NCI-H69 (cell line): ENCODE data around the gene SMARCC1.
"Not testable (repeated sequence)": the region's sequence is repeated elsewhere in the genome, so short reads cannot be mapped to it uniquely, and the experiment has no call there.

ENCODE experiments used
- DNase-seq: peaks from one replicate; lab custom pipeline; 2025; lab: John Stamatoyannopoulos, UW

Gene SMARCC1

DNA sequence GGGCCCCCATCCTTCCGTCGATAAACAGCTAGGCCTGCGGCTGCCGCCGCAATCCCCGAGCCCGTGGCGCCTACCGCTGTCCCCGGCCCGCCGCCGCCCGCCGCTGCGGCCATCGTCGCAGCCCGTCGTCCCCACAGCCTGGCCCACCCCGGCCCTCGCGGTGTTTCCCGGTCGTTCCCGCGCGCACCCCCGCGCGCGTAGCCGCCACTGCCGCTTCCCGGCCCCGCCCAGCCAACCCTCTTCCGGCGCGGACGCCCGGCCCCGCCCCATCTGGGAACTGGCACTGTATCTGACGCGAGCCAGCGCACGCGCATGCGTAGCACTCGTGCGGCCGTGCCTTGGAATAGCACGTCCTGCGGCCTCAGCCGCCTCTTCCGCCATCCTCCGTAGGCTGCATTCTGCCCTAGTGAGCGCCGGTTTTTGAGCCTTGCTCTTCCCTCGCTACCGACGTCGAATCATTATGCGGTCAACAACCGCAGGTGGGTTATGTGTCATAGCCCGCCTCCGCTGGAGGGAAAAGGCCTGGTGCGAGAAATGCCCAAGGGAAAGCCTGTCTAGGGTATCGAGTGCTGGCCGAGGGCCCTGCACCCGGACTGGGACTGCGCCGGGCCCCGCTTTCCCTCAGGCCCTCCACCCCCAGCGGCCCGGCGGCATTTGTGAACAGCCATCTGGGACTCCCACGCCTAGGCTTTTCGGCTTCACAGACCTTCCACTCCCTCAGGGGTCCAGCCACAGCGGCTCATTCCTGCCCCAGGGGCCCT is at the start of gene SMARCC1:
SMARCC1 (minus strand) TSS at position 209 of the 761 bp plus-strand sequence; CDS start at position 113, 96 bp downstream.
- DNase-seq, result peak; percentile 95

DNA sequence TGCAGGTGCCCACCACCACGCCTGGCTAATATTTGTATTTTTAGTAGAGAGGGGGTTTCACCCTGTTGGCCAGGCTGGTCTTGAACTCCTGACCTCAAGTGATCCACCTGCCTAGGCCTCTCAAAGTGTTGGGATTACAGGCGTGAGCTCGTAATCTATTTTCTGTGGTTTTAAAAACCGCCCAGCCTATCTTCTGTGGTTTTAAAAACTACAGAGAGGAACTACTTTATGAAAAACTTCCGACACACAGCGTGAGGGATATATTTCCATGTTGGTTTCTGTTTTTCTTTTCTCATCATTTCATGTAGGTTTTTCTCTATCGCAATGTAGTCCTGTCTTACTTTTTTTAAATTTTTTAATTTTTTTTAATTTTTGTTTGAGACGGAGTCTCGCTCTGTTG is 47.8 kb upstream of the SMARCC1 start:
- not testable (repeated sequence) for DNase-seq

DNA sequence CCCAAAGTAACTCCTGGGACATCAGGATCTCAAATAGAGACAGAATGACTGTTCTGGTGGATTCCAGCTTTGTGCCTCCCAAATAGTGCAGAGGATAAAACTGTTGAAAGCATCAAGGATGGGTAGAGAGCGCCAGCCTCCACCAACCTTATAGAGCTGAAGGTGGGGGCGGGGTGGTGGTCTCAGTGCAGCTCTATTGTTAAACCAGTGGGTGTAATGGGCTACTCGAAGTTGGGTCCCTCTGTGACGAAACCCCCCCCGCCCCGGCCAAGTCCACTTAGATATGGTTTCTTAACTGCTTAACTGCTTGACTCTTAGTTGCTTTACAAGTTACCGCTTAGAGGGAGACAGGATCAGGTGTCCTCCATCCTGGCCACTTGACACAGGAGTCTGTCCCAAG is 43.9 kb upstream of the SMARCC1 start:
- peak; percentile 10 for DNase-seq

DNA sequence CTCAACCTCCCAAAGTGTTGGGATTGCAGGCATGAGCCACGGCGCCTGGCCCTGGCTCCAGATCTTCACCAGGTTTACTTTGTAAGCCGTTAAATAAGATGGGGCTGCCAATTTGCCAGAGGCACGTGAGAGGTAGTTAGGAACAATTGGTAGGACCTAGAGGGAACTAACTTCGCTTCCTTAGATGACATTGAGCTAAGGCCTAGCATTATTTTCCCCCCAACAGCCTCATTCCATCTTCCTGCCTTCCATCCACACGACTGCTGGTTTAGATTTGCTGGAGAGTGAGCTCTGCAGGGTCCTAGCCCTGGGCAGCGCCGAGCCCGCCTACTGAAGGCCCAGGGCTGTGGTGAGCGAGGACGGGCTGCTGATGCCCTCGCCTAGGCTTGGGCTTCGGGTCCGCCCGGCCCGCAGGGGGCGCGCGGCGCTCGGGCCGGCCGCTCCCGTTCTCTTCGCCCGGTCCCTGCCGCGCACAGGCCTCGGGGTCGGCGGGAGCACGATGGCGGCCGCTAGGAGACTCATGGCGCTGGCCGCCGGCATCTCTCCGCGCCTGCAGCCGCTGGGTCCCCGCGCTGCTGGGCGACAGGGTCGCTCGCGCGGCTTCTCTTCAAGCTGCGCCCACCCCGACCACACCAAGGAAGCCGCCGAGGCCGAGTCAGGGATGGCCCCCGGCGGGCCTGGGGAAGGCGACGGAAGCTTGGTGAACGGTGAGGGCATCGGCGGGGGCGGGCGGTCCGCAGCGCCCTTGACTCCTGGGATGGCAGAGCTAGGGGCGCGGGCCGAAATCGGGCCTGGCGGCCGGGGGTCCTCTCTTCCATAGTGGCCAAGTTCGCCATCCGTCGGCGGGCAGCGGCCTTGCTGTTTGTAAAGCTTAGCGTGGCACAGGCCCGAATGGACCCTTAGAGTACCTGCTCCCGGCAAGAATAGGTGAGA is 43.1 kb upstream of the SMARCC1 start:
- peak; percentile 88 for DNase-seq

DNA sequence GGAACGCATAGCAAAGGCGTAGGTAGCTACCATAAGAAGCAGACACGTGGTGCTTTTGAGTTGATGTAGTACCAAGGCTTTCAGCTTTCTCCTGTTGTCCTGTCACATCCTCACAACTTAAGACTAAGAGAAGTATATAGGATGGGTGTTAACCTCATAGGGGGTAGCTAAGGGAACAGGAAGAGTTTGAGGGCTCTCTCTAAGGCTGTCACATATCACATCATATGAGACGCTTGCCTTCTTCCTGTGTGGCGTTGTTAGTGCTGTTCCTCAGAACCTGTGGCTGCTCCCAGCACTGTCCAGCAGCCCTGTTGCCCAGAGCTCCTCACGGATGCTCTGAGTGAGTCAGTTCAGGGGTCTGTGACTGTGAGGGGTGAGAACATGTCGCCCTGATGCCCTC is 35.9 kb upstream of the SMARCC1 start:
- DNase-seq, result no peak

DNA sequence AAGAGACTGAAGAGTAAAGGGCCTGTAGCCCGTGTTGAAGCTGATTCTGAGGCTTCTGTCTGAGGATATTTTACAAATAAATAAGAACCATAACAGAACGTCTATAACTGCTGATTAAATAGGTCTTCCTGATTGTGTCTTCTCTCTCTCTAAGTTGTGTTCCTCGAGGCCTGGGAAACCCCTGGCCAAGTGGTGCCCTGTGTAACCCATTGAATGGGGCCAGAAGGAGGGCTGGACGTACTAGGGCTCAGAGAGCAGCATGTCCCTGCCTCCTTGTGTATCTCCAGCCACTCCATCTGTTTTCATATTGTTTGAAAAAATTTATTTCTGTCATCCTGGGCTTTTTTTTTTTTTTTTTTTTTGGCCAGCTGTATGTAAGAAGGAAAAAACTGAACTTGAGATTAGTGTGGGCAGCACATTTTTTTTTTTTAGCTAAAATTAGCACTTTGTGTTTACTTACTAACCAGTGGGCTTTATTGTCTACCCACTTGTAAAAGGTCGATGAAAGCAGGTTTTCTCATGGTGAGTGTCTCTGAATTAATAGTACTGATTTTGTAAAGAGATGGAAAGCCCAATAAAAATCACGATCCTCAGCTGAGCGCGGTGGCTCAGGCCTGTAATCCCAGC is 32.0 kb upstream of the SMARCC1 start:
- no peak for DNase-seq

DNA sequence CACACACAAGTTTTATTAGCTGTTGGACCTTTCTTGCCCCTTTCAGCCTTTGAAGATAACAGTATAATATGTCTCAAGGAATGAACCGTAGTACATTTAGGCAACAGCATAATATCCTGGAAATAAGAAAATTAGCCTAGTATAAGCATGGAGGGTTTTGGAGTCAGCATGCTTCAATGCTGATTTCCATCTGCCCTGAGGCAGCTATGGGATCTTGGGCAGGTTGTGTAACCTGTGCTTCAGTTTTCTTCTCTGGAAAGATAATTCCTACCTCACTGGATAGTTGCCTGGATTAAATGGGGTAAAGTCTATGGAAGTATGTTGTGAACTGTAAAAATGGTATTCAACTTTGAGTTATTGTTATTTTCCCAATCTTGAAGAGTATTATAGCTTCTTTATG is 22.9 kb upstream of the SMARCC1 start:
- no peak for DNase-seq

DNA sequence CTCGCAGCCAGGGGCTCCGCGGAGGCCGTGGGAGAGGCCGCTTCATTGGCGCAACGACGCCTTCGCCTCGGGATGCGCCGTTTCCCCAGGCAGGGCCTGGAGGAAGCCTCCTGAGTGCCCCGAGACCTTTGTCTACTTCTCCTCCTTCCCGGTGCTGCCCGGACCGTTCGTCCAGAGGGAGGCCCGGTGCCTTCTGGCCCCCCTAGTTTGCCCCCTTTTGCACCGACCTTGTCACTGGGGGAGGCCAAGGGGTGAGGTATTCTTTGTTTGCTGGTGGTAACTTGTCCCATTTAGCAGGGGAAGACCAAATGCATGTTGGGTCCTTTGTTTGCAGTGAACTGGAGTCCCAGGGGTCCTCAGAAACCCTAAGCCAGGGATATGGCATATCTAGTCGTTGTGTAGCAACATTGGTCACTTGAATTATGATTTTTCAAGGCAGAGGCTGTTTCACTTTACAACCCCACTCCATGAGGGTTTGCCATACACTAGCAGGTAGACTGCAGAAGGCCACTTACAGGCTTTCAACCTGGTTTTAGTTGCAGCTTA is 21.9 kb upstream of the SMARCC1 start:
- DNase-seq, result peak; percentile 47

DNA sequence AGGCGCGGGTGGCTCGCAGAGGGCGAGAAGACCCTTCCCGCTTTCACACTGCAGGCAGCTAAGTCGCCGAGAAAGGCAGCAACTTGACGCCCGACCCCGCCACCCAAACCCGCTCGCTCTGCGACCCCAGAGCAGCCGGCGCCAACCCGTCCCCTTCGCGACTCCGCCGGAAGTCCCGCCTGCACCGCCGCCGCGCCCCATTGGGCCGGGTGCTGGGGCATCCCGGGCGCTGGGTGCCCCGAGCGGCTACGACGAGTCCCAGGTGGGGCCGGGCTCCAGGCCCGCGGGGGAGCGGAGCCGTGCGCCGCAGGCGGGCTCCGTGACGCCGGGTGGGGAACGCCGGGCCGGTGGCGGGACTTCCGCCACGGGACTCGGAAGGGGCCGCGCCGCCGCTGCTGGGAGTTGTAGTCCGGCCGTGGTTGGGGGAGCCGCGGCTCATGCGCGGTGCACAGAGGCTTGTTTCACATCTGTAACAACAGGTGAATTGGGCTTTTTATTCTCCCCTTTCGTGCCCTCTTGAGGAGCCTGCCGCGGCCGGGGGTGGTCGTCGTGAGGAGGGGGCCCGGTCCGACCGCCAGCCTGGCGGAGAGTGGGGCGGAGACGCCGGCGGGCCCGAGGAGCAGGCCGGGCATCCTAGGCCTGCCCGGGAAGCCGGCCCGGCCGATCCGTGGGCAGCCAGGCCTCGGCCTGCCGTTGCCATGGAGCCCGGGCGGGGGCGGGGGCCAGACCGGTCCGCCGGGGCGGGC is 21.2 kb upstream of the SMARCC1 start, which contains the start of gene DHX30:
DHX30 (plus strand) TSS at position 405 of the 746 bp plus-strand sequence. CDS start 7,546 bp downstream, outside the sequence.
- DNase-seq, result peak; percentile 85

DNA sequence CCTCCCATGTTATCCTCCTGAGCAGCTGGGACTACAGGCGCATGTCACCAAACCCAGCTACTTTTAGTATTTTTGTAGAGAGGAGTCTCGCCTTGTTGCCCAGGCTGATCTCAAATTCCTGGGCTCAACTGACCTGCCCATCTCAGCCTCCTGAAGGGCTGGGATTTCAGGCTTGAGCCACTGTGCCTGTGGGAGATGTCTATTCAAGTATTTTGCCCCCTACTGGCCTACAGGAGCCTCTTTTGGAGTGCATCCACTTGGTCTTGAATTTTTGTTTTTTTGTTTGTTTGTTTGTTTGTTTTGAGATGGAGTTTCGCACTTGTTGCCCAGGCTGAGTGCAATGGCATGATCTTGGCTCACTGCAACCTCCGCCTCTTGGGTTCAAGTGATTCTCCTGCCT is 18.0 kb upstream of the SMARCC1 start:
- DNase-seq, result peak; percentile 3

DNA sequence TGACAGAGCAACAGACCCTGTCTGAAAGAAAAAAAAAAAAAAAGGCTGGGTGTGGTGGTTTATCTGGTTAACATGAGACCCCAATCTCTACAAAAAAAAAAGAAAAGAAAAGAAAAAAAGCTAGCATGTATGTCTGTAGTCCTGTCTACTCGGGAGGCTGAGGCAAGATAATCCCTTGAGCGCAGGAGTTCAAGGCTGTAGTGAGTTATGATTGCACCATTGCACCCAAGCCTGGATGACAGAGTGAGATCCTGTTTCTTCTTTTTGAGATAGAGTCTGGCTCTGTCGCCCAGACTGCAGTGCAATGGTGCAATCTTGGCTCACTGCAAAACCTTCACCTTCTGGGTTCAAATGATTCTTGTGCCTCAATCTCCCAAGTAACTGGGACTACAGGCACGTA is 12.9 kb upstream of the SMARCC1 start:
- no peak for DNase-seq

DNA sequence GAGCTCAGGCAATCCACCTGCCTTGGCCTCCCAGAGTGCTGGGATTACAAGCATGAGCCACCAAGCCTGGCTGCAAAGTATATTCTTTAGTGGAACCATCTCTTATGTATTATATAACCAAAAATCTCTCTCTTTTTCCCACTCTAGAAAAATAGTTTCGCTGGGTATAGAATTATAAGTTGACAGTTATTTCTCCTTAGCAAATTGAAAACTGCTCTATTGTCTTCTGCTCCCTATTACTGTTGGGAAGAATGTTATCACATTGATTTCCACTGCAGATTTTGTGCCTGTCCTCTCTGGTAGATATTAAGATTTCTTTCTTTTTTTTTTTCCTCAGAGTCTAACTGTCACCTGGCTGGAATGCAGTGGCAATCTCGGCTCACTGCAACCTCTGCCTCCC is 11.0 kb upstream of the SMARCC1 start:
- no peak for DNase-seq

DNA sequence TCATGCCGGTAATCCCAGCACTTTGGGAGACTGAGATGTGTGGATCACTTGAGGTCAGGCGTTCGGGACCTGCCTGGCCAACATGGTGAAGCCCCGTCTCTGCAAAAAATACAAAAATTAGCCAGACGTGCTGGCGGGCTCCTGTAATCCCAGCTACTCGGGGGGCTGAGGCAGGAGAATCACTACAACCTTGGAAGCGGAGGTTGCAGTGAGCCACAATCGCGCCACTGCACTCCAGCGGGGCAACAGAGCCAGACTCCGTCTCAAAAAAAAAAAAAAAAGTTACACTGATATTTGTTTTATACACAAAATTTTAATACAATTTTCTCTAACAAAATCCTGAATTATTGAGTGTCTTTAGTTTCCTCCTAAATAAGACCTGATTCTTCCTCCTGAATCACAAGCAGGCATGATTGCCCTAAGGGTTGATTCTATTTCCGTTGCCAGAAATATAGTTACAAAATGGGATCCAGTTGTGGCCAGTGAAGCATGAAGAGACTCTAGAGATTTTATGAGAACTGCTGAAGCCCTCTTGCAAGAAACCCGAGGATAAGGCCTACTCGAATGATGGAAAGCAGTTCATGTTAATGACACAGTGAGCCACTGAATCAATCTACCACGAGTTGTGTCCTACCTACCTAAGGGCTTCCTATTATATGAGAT is 9.6 kb upstream of the SMARCC1 start:
- no peak for DNase-seq

DNA sequence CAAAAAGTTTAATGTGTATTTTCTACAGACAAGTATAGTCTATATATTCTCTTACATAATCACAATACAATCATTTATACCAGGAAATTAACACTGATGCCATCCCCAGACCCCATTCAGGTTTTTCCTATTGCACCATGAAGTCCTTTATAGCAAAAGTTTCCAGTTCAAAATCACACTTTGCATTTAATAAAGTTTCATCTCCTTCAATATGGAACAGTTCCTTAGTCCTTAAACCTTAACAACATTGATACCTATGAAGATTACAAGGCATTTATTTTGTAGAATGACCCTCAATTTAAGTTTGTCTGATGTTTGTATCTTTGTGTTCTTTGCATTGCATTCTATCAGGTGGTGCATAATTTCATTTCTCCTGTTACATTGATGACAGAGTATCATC is 2.0 kb upstream of the SMARCC1 start:
- DNase-seq, result no peak

DNA sequence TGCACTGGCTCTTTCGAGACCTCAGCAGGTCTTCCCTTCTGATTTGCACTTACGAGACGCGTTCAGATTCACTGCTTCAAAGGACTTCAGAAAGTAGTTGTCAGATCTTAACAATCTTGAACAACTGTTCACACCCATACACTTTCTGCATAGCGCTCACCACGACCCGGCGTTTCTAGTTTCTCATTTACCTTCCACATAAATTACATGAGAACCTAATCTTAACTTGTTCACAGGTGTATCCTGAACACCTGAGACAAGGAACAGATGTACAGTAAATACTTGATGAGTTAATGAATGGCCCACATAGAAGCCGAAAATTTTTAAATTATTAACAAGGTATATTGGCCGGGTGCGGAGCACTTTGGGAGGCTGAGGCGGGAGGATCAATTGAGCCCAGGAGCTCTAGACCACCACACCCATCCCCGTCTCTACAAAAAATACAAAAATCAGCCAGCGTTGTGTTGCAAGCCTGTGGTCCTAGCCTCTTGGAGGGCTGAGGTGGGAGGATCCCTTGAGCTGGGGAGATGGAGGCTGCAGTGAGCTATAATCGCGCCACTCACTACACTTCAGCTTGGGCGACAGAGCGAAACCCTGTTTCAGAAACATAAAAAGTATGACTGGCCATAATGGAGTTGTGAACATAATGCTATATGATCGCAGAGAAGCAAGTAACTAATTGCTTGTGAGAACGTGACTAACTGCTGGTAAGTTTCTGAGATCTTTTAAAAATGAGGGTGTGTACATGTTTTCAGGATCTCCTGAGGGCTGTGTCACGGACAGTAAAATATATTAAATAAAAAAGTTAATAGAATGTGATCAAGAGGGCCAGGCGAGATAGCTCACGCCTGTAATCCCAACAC is 984 bp upstream of the SMARCC1 start:
- DNase-seq, result no peak

DNA sequence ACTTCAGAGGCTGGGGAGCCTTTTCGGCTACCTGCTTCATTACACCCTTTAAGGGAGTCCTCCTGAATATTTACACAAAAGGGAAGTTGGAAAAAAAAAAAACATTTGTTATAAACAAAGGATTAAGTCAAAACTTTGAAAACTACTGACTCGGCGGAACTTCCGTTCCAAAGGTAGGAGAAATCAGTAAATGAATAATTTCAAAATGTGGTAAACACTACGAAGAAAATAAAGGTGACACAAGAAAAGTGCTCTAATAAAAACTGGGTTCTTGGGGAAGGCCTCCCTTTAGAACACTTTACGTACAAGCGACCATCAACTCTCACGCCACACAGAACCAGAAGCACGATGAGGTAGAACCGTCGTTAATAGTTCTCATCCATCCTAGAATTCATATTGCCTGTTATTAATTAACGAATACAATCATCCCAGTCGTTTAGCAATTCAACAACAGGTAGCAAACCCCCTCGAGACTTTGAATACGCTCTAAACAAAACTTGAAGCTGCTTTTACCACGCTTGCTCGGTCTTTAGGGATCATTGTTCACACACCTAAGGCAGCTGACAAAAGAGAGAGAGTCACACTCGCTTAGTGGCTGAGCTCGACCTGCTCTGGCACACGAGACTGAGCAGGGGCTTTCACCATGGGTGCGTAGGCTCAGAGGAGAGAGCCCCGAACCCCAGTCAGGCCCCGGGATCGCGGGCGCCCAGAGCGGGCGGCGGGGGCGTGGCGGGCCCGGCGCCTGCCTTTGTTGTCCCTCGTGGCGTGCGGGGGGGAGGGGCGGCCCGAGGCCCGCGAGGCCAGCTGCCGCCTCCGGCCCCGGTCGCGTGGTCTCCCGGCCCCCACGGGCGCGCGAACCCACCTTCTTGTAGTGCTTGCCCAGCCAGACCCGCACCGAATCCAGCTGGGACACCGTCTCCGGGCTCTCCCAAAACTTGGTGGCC is 680 bp downstream of the SMARCC1 start:
- DNase-seq, result peak; percentile 74

DNA sequence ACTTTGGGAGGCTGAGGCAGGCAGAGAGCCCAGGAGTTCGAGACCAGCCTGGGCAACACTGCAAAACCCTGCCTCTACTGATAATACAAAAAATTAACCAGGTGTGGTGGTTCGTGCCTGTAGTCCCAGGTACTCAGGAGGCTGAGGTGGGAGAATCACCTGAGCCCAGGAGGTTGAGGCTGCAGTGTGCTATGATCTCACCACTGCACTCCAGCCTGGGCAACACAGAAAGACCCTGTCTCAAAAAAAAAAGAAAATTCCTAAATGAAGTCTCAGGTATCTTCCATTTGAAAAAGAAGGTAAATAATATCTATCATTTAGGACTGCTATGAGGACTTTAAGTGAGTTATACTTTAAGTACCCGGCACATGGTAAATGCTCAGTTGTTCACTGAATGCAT is 2.9 kb downstream of the SMARCC1 start:
- DNase-seq, result no peak

DNA sequence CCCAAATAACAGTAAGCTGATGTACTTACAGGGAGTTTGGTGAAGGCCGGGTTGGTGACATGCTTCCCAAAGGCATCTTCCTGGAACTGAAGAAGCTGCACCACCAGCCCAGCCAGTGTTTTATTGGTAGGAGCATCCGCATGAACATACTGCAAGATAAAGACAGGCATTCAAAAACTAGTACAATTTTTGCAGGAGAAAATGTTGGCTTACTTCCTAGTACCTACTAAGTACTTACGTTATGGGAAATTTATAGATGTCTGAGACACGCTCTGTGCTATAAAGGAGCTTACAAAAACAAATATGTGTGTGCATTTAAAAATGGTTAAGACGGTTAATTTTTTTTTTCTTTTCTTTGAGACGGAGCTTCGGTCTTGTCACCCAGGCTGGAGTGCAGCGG is 8.9 kb downstream of the SMARCC1 start:
- no peak for DNase-seq

DNA sequence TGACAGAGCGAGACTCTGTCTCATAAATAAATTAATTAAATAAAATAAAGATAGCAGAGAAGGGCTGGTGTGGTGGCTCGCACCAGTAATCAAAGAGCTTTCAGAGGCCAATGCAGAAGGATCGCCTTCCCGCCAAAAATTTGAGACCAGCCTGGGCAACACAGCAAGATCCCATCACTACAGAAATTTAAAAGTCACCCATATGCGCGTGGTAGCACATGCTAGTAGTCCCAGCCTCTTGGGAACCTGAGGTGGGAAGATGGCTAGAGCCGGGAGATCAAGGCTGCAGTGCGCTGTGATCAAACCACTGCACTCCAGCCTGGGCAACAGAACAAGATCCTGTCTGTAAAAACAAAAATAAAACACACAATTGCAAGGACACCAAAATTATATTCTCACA is 9.6 kb downstream of the SMARCC1 start:
- DNase-seq, result no peak
